NCI-H1105 treated with DMSO at 0.1 percent for 48 hours (cell line): Measurements from ENCODE around the gene ADPGK.
A peak's percentile ranks its signal among the peaks of the same experiment; 100 is the strongest.
"Not testable (repeated sequence)": the region's sequence is repeated elsewhere in the genome, so short reads cannot be mapped to it uniquely, and the experiment has no call there.

Experiments
- DNase-seq: peaks from one replicate; lab custom pipeline; 2025; lab: John Stamatoyannopoulos, UW

The ADPGK gene

GRCh38 chr15:72749700-72750099 lies 33.9 kb downstream of the ADPGK start:
- DNase-seq = no peak

GRCh38 chr15:72740219-72740618 lies 43.3 kb downstream of the ADPGK start:
- no peak for DNase-seq

- DNase-seq = no peak
Observed at GRCh38 chr15:72737723-72738122, 45.8 kb downstream of the ADPGK start.

- DNase-seq = no peak
Observed at GRCh38 chr15:72737061-72737460, 46.5 kb downstream of the ADPGK start.

- no peak for DNase-seq
Observed at GRCh38 chr15:72735111-72735510, 48.4 kb downstream of the ADPGK start.

GRCh38 chr15:72733941-72734738 lies 49.4 kb downstream of the ADPGK start:
- DNase-seq = no peak

- no peak for DNase-seq
Observed at GRCh38 chr15:72732516-72732915, 51.0 kb downstream of the ADPGK start.

- no peak for DNase-seq
Observed at GRCh38 chr15:72732086-72732485, 51.5 kb downstream of the ADPGK start.

GRCh38 chr15:72728821-72729220 lies 54.7 kb downstream of the ADPGK start:
- DNase-seq = no peak

- not testable (repeated sequence) for DNase-seq
Observed at GRCh38 chr15:72728249-72728648, 55.3 kb downstream of the ADPGK start.

- no peak for DNase-seq
Observed at GRCh38 chr15:72727154-72727553, 56.4 kb downstream of the ADPGK start.

GRCh38 chr15:72725851-72726250 lies 57.7 kb downstream of the ADPGK start:
- DNase-seq = not testable (repeated sequence)

GRCh38 chr15:72725446-72725845 lies 58.1 kb downstream of the ADPGK start:
- DNase-seq = no peak

GRCh38 chr15:72724028-72724427 lies 59.5 kb downstream of the ADPGK start:
- DNase-seq = no peak

GRCh38 chr15:72722071-72722696 lies 61.4 kb downstream of the ADPGK start:
- DNase-seq = peak; percentile 73

GRCh38 chr15:72708551-72709303 lies 74.8 kb downstream of the ADPGK start:
- not testable (repeated sequence) for DNase-seq

- no peak for DNase-seq
Observed at GRCh38 chr15:72706266-72706665, 77.3 kb downstream of the ADPGK start.
